Ishikawa (cell line): Measurements from ENCODE around the gene NPTX1.

Experiments used
- EP300 ChIP-seq: IDR thresholded peaks from 2 replicates; pipeline ENCODE4 v1.6.1; 2012; ENCODE audit warnings: borderline replicate concordance
- TCF12 ChIP-seq: IDR thresholded peaks from 2 replicates; pipeline ENCODE4 v1.6.1; 2012; ENCODE audit warnings: low read depth
- TF ChIP-seq, protein P1 (sequence below): IDR thresholded peaks from 2 replicates; pipeline ENCODE4 v1.6.1; 2012; ENCODE audit warnings: low read depth, mild to moderate bottlenecking

DNA sequence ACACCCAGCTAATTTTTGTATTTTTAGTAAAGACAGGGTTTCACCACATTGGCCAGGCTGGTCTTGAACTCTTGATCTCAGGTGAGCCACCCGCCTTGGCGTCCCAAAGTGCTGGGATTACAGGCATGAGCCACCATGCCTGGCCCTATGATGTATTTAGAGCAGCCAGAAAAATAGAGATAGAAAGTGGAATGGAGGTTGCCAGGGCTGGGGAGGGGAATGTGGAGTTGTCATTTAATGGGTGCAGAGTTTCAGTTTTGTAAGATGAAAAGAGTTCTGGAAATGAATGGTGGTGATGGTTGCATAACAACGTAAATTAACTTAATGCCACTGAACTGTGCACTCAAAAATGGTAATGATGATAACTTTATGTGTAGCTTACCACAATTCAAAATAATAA is 31.6 kb upstream of the NPTX1 start:
- TF ChIP-seq, protein P1, sequence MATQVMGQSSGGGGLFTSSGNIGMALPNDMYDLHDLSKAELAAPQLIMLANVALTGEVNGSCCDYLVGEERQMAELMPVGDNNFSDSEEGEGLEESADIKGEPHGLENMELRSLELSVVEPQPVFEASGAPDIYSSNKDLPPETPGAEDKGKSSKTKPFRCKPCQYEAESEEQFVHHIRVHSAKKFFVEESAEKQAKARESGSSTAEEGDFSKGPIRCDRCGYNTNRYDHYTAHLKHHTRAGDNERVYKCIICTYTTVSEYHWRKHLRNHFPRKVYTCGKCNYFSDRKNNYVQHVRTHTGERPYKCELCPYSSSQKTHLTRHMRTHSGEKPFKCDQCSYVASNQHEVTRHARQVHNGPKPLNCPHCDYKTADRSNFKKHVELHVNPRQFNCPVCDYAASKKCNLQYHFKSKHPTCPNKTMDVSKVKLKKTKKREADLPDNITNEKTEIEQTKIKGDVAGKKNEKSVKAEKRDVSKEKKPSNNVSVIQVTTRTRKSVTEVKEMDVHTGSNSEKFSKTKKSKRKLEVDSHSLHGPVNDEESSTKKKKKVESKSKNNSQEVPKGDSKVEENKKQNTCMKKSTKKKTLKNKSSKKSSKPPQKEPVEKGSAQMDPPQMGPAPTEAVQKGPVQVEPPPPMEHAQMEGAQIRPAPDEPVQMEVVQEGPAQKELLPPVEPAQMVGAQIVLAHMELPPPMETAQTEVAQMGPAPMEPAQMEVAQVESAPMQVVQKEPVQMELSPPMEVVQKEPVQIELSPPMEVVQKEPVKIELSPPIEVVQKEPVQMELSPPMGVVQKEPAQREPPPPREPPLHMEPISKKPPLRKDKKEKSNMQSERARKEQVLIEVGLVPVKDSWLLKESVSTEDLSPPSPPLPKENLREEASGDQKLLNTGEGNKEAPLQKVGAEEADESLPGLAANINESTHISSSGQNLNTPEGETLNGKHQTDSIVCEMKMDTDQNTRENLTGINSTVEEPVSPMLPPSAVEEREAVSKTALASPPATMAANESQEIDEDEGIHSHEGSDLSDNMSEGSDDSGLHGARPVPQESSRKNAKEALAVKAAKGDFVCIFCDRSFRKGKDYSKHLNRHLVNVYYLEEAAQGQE, result no peak
- TF ChIP-seq TCF12 (no peak), EP300 (no peak)
